Prostate gland (tissue), 2 donors: ENCODE data around the gene TCP10L.

Experiments
- POLR2AphosphoS5 ChIP-seq: sonication (generic); formaldehyde crosslinking; IDR thresholded peaks from one replicate; pipeline ENCODE4 v1.6.1; 2017; ENCODE audit warnings: antibody characterized with exemption
- TF ChIP-seq, protein P1 (sequence below), 4 experiments: fragments of 200-600 bp in 2 of 4; fragments of 450-650 bp in 2 of 4; sonication (generic) in 2 of 4; IDR thresholded peaks; 1 replicate in 3 of 4; 2 replicates in 1 of 4; pipeline ENCODE4 v1.5.1; 2016 to 2019; ENCODE audit warnings: antibody characterized with exemption in 4 of 4, mild to moderate bottlenecking in 2 of 4, moderate library complexity in 2 of 4

DNA sequence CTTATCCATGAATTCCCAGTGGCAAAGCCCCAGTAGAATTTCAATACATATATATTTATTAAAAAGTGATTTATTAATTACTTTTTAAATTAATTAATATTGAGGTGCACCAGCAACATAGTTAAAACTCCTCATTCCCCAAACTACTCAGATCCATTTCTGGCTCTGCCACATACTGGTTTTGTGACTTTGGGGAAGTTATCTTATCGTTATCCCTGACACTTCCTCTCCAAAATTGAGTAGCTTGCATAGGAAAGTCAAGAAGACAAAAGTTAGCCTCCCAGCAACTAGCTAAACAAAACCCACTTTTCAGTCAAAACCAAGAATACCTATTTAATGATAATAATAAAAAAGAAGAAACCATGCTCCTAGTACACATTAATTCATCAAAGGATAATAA lies 35.9 kb downstream of the TCP10L start:
- TF ChIP-seq POLR2AphosphoS5: no peak
- TF ChIP-seq, protein P1, sequence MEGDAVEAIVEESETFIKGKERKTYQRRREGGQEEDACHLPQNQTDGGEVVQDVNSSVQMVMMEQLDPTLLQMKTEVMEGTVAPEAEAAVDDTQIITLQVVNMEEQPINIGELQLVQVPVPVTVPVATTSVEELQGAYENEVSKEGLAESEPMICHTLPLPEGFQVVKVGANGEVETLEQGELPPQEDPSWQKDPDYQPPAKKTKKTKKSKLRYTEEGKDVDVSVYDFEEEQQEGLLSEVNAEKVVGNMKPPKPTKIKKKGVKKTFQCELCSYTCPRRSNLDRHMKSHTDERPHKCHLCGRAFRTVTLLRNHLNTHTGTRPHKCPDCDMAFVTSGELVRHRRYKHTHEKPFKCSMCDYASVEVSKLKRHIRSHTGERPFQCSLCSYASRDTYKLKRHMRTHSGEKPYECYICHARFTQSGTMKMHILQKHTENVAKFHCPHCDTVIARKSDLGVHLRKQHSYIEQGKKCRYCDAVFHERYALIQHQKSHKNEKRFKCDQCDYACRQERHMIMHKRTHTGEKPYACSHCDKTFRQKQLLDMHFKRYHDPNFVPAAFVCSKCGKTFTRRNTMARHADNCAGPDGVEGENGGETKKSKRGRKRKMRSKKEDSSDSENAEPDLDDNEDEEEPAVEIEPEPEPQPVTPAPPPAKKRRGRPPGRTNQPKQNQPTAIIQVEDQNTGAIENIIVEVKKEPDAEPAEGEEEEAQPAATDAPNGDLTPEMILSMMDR (IDR thresholded peaks at IDR 0.05): no peak
